HepG2 (cell line): ENCODE data around the gene CEP57L1. TPM values are rescaled to one million over a fixed set of nuclear protein-coding genes. Genes with fewer than 3 reads are reported as not detected.
A peak's percentile ranks its signal among the peaks of the same experiment; 100 is the strongest.

Source experiments
- FOXC1 ChIP-seq: sonication (generic); formaldehyde crosslinking; IDR thresholded peaks from 2 replicates; pipeline ENCODE4 v1.8.0; 2022; ENCODE audit warnings: mild to moderate bottlenecking, missing genetic modification reagents, borderline replicate concordance
- GATAD2A ChIP-seq: IDR thresholded peaks from 2 replicates; pipeline ENCODE4 v1.6.1; 2016
- NFE2 ChIP-seq: sonication (generic); formaldehyde crosslinking; IDR thresholded peaks from 2 replicates; pipeline ENCODE4 v1.4.0; 2020; ENCODE audit warnings: missing genetic modification reagents
- ONECUT2 ChIP-seq: sonication (generic); formaldehyde crosslinking; IDR thresholded peaks from 2 replicates; pipeline ENCODE4 v1.4.0; 2020; ENCODE audit warnings: missing genetic modification reagents
- SMC3 ChIP-seq: IDR thresholded peaks from 2 replicates; pipeline ENCODE4 v1.6.1; 2011; ENCODE audit warnings: low read length, improper control_type of control experiment
- TCF12 ChIP-seq, 2 experiments: fragments of 450-650 bp in 1 of 2; sonication (generic) in 1 of 2; formaldehyde crosslinking in 1 of 2; IDR thresholded peaks; 2 replicates each; pipeline versions ENCODE4 v1.6.1 to v1.8.0; 2017 to 2022; ENCODE audit warnings: antibody characterized with exemption in 1 of 2, mild to moderate bottlenecking in 1 of 2, missing genetic modification reagents in 1 of 2, moderate library complexity in 1 of 2
- TCF7L2 ChIP-seq: IDR thresholded peaks from 2 replicates; pipeline ENCODE4 v1.6.1; 2011; ENCODE audit warnings: mild to moderate bottlenecking, low read depth, low read length, moderate library complexity
- THAP11 ChIP-seq: IDR thresholded peaks from 2 replicates; pipeline ENCODE4 v1.6.1; 2016; ENCODE audit warnings: missing biosample characterization, missing genetic modification reagents
- YEATS4 ChIP-seq: sonication (generic); formaldehyde crosslinking; IDR thresholded peaks from 2 replicates; pipeline ENCODE4 v1.4.0; 2020; ENCODE audit warnings: missing genetic modification reagents, borderline replicate concordance
- ZNF232 ChIP-seq: sonication (generic); formaldehyde crosslinking; IDR thresholded peaks from 2 replicates; pipeline ENCODE4 v1.4.0; 2020; ENCODE audit warnings: missing genetic modification reagents, borderline replicate concordance
- ZSCAN9 ChIP-seq: IDR thresholded peaks from 2 replicates; pipeline ENCODE4 v1.6.1; 2016; ENCODE audit warnings: borderline replicate concordance
- polyA plus RNA-seq, 8 experiments: library from polyadenylated mRNA; depleted of rRNA in 3 of 8; stranded (reverse) in 7 of 8; unstranded in 1 of 8; fragments of >200 nt; fragmentation: Illumina TruSeq in 4 of 8; extraction: Trizol in 4 of 8; gene quantifications; 2 replicates each; pipeline versions ENCODE4 v1.2.1 to v1.2.3, GENCODE V29; 2011 to 2016; ENCODE audit warnings: low read depth in 4 of 8, missing spikeins in 1 of 8, mixed read lengths in 1 of 8; ENCODE audit not compliant: insufficient read depth in 1 of 8
- total RNA-seq, 5 experiments: library from RNA; depleted of rRNA; stranded (reverse); fragments of >200 nt; fragmentation: Illumina TruSeq; extraction: Trizol; gene quantifications; 2 replicates each; pipeline ENCODE4 v1.2.3, GENCODE V29; 2016; ENCODE audit warnings: low read depth in 1 of 5
- TF ChIP-seq, protein P1 (sequence below): sonication (generic); formaldehyde crosslinking; IDR thresholded peaks from 2 replicates; pipeline ENCODE4 v1.5.0; 2020; ENCODE audit warnings: missing genetic modification reagents, mild to moderate bottlenecking, borderline replicate concordance
- TF ChIP-seq, protein P2 (sequence below): sonication (generic); formaldehyde crosslinking; IDR thresholded peaks from 2 replicates; pipeline ENCODE4 v1.9.0; 2021; ENCODE audit warnings: missing genetic modification reagents, borderline replicate concordance
- TF ChIP-seq, protein P3 (sequence below): sonication (generic); formaldehyde crosslinking; IDR thresholded peaks from 2 replicates; pipeline ENCODE4 v1.4.0; 2020; ENCODE audit warnings: missing genetic modification reagents, borderline replicate concordance
- TF ChIP-seq, protein P4 (sequence below): sonication (generic); formaldehyde crosslinking; IDR thresholded peaks from 2 replicates; pipeline ENCODE4 v1.4.0; 2020; ENCODE audit warnings: missing genetic modification reagents
- TF ChIP-seq, protein P5 (sequence below), 2 experiments: sonication (generic) in 1 of 2; formaldehyde crosslinking in 1 of 2; IDR thresholded peaks; 2 replicates each; pipeline versions ENCODE4 v1.5.1 to v1.6.1; 2011 to 2020; ENCODE audit warnings: borderline replicate concordance in 1 of 2, low read depth in 1 of 2, low read length in 1 of 2, mild to moderate bottlenecking in 1 of 2, missing genetic modification reagents in 1 of 2, moderate library complexity in 1 of 2

Gene CEP57L1
- total and polyA plus RNA-seq, 2 of the 13 experiments (the other 11 are each of a cell fraction or from before 2014, with no cell fraction given), result 7.7 to 15.5 TPM

DNA sequence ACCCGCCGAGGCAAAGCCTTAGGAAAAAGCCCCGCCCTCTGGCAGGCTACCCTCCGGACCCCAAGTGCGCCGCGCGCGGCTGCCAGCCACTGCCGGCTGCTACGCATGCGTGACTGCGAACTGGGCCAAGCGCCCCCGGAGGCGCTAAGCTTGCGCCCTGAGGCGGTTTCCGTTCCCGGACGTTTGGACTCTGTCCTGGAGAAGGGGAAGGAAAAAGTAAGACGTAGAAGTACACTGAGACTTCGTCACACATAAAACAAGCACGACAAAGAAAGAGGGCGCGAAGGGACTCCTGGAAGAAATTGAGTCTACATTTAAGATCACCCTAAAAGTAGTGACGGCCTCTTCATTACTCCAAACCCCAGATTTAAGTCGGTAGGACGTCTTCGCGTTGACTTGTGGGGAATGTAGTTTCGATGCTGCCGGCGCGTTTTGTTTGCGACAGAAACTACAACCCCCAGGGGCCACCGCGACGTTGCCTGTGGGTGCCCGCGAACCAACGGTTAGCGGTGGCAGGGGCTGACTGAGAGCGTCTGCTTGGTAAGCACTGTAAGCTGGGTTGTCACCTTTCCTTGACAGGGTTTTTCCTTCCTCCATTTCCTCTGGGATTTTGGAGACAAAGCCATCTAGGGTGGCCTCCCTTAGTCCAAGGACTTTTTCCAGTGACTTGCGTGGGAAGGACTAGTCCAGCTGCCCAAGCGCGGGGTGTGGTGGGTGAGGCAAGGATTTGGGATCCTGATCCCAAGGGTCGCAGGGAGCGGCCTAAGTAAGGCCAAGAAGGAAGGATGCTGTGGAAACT lies at the start of gene CEP57L1 (continued):
- TF ChIP-seq YEATS4, result peak; percentile 82; the same call in 1 of the 2 replicates
- no peak; the same call in 1 of the 2 replicates for TF ChIP-seq ZSCAN9 (CRISPR knock-in tag)
- peak; percentile 19 for TF ChIP-seq GATAD2A (CRISPR knock-in tag)
- TF ChIP-seq, protein P1, sequence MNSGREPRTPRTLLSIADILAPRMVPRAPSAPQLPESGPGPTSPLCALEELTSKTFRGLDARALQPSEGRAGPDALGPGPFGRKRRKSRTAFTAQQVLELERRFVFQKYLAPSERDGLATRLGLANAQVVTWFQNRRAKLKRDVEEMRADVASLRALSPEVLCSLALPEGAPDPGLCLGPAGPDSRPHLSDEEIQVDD (CRISPR knock-in tag), result no peak
- no peak for TF ChIP-seq TCF7L2
- no peak for TF ChIP-seq ONECUT2
- TF ChIP-seq, protein P2, sequence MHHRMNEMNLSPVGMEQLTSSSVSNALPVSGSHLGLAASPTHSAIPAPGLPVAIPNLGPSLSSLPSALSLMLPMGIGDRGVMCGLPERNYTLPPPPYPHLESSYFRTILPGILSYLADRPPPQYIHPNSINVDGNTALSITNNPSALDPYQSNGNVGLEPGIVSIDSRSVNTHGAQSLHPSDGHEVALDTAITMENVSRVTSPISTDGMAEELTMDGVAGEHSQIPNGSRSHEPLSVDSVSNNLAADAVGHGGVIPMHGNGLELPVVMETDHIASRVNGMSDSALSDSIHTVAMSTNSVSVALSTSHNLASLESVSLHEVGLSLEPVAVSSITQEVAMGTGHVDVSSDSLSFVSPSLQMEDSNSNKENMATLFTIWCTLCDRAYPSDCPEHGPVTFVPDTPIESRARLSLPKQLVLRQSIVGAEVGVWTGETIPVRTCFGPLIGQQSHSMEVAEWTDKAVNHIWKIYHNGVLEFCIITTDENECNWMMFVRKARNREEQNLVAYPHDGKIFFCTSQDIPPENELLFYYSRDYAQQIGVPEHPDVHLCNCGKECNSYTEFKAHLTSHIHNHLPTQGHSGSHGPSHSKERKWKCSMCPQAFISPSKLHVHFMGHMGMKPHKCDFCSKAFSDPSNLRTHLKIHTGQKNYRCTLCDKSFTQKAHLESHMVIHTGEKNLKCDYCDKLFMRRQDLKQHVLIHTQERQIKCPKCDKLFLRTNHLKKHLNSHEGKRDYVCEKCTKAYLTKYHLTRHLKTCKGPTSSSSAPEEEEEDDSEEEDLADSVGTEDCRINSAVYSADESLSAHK (CRISPR knock-in tag), result no peak
- peak; percentile 99 for TF ChIP-seq THAP11 (CRISPR knock-in tag)
- no peak for TF ChIP-seq FOXC1 (CRISPR knock-in tag)
- TF ChIP-seq, protein P3, sequence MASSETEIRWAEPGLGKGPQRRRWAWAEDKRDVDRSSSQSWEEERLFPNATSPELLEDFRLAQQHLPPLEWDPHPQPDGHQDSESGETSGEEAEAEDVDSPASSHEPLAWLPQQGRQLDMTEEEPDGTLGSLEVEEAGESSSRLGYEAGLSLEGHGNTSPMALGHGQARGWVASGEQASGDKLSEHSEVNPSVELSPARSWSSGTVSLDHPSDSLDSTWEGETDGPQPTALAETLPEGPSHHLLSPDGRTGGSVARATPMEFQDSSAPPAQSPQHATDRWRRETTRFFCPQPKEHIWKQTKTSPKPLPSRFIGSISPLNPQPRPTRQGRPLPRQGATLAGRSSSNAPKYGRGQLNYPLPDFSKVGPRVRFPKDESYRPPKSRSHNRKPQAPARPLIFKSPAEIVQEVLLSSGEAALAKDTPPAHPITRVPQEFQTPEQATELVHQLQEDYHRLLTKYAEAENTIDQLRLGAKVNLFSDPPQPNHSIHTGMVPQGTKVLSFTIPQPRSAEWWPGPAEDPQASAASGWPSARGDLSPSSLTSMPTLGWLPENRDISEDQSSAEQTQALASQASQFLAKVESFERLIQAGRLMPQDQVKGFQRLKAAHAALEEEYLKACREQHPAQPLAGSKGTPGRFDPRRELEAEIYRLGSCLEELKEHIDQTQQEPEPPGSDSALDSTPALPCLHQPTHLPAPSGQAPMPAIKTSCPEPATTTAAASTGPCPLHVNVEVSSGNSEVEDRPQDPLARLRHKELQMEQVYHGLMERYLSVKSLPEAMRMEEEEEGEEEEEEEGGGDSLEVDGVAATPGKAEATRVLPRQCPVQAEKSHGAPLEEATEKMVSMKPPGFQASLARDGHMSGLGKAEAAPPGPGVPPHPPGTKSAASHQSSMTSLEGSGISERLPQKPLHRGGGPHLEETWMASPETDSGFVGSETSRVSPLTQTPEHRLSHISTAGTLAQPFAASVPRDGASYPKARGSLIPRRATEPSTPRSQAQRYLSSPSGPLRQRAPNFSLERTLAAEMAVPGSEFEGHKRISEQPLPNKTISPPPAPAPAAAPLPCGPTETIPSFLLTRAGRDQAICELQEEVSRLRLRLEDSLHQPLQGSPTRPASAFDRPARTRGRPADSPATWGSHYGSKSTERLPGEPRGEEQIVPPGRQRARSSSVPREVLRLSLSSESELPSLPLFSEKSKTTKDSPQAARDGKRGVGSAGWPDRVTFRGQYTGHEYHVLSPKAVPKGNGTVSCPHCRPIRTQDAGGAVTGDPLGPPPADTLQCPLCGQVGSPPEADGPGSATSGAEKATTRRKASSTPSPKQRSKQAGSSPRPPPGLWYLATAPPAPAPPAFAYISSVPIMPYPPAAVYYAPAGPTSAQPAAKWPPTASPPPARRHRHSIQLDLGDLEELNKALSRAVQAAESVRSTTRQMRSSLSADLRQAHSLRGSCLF (CRISPR knock-in tag), result no peak
- TF ChIP-seq, protein P4, sequence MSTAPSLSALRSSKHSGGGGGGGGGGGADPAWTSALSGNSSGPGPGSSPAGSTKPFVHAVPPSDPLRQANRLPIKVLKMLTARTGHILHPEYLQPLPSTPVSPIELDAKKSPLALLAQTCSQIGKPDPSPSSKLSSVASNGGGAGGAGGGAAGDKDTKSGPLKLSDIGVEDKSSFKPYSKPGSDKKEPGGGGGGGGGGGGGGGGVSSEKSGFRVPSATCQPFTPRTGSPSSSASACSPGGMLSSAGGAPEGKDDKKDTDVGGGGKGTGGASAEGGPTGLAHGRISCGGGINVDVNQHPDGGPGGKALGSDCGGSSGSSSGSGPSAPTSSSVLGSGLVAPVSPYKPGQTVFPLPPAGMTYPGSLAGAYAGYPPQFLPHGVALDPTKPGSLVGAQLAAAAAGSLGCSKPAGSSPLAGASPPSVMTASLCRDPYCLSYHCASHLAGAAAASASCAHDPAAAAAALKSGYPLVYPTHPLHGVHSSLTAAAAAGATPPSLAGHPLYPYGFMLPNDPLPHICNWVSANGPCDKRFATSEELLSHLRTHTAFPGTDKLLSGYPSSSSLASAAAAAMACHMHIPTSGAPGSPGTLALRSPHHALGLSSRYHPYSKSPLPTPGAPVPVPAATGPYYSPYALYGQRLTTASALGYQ (CRISPR knock-in tag), result no peak
- TF ChIP-seq SMC3, result no peak
- TF ChIP-seq TCF12 (IDR thresholded peaks at IDR 0.05), result no peak
- no peak for TF ChIP-seq TCF12 (CRISPR knock-in tag; IDR thresholded peaks at IDR 0.05)
- TF ChIP-seq NFE2 (CRISPR knock-in tag), result no peak
- TF ChIP-seq ZNF232 (CRISPR knock-in tag), result peak; percentile 28; the same call in 1 of the 2 replicates
- TF ChIP-seq, protein P5, sequence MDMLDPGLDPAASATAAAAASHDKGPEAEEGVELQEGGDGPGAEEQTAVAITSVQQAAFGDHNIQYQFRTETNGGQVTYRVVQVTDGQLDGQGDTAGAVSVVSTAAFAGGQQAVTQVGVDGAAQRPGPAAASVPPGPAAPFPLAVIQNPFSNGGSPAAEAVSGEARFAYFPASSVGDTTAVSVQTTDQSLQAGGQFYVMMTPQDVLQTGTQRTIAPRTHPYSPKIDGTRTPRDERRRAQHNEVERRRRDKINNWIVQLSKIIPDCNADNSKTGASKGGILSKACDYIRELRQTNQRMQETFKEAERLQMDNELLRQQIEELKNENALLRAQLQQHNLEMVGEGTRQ (IDR thresholded peaks at IDR 0.05; ENCODE audit: low read depth, low read length), result no peak
- TF ChIP-seq, protein P5 (CRISPR knock-in tag; IDR thresholded peaks at IDR 0.05; ENCODE audit: borderline replicate concordance), result no peak
